GM21825 (cell line): ENCODE data around the gene CD96.

Experiments used
- ATAC-seq: cut with Tn5 transposase; IDR thresholded peaks from one replicate; pipeline ENCODE4 v1.9.1; 2021; ENCODE audit warnings: mild to moderate bottlenecking, moderate library complexity; ENCODE audit not compliant: unreplicated experiment

CD96 gene

DNA sequence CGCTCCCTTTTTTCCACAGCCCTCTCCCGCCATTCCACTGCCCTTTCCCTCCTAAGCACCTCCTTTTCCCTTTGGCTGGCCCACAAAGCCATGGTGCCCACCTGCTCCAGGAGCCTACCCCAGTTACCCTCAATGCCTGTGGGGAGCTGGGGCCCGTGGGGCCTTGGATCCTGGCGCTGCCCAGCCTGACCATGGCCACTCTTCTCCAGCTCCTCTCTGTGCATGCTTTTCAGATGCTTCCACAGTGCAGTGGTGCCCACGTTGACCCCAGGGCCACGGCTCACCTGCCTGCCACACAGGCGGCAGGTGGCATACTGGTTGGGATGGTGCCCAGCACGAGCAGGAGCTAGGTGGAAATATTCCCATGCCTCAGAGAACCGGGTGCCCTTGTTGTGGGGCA, 51.7 kb downstream of the CD96 start:
- ATAC-seq = no peak

DNA sequence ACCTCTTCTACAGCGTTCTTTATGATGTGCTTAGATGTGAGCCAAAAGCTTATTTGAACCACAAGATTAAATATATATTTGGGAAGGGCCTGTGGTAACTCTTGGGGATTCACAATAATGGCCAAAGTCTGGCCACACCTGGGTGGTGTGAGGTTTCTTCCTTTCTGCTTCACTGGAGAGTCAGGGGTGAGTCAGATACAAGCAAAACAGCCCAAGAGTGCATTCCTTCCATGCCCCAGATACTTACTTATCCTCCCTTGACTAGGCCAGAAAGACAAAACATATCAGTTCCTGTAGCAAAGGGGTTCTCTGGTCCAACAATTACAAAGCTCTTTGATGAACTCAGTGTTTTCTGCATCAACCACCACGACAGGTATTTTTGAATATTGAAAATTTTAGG, 52.2 kb downstream of the CD96 start:
- peak; percentile 67 for ATAC-seq

DNA sequence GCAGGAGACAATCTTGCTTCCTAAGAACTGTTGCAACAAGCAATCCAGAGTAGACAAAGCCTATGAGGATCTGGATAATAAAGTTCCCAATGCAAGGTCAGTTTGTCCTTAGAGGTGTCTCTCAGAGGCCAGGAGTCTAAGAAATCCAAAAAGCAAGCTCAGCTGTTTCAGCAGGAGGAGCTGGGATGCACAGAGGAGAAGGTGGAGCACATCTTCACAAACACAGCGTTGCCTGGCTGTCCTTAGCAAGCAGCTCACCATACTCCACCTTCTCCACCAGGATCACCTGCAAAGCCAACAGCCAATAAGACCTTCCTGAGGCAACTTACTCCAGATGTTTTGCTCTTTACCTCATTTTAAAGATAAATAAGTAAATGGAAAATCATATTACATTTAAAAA, 52.8 kb downstream of the CD96 start:
- ATAC-seq = no peak

DNA sequence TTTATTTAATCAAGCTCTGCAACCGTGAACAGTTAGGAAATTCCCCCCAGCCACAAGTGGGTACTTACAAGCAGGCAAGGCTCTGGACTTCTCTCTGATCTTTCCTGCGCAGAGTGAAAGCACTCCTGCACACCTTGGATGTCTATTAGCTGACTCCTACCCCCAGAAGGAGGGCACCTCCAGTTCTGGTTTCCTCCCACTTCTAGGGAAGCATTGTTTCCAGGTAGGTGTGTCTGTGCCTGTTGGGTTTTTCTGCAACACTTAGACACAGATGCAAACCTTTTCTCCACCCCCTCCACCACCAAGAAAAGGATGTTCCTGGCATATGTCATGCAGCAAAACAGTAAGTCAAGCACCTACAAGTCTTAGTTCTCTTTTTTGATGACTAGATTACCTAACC, 53.2 kb downstream of the CD96 start, which contains the start of gene ZBED2:
ZBED2 (minus strand) TSS at position 115 of the 400 bp plus-strand sequence. CDS start 1,145 bp downstream, outside the sequence.
- ATAC-seq = peak; percentile 41

DNA sequence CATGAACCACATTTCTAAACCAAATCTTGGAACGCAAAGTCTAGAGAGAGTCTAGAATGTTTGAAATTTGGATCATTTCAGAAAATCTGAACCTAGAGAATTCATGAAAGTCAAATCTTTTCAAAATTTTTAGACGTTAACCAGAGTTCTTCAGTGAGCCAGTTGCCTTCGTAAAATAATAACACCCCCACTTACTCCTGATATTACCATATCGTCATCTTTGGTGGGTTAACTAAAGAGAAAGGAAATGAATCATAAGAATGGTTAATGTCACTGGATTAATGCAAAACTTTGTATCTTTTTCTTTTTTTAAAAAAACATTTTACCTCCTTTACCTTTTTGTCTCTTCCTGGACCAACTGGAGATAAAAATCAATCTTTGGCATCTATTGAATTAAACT, 54.3 kb downstream of the CD96 start:
- no peak for ATAC-seq

DNA sequence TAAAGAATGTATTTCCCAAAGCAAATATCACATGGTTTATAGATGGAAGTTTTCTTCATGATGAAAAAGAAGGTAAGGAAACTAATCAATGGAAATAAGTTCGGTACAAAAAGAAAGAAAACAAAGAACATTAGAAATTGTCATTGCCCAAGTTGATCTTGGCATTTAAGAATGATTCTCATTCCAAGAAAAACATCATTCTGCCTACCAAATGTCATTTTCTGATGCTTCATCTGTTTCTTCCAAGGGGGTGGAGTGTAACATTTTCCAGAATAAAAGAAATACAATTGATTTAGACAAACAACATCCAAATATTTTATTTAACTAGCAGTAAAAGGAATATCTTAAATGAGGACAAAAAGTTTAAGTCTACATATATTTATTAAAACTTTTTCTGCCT, 56.1 kb downstream of the CD96 start:
- no peak for ATAC-seq

DNA sequence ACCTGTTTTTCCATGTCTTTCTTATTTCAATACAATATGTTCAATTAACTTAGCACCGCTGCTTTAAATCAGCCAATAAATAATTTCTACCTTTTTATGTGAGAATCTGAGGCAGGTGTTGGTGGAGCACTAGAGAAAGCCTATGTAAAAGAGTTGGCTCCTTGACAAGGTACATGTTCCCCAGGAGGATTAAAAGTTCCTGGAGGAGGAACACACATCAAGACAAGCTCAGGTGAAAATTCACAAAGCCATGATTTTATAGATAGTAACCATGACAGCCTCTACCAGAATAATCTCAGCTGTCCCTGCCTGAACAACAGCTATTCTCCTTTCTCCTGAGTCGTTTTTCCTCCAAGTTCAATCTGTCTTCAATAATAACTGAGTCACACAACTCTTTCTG, 56.6 kb downstream of the CD96 start:
- no peak for ATAC-seq

DNA sequence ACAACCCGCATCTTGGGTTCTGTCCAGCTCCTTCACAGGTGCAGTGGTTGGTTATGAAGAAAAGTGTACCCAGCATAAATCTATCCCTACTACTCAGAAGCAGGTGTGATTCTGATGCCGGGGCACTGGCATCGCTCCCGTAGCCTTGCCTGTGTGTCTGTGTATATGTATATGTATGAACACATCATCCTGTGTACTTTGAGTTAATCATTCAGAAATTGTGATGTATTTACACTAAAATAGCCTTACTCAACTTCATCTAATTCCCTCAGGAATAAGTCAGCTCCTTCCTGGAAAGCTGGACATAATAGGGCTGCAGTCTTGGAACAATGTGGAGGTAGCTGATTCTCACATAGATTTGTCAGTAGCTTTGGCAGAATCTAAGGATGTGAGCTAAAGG, 59.8 kb downstream of the CD96 start:
- ATAC-seq = no peak

DNA sequence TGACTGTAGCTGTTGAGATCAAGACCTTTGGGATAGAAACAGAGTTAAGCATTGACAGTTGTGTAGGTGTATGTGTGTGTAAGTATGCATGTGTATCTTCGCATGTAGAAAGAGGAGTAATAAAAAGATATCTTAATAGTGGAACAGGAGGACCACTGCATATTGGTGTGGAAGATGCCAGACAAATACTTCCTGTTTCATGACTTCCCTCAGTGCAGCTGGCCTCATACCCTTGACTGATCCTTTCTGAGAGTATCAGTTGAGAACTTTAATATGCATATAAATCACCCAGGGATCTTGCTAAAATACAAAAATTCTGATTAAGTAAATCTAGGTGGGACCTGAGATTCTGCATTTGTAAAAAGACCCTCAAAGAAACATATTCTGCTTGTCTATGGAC, 61.7 kb downstream of the CD96 start:
- no peak for ATAC-seq

DNA sequence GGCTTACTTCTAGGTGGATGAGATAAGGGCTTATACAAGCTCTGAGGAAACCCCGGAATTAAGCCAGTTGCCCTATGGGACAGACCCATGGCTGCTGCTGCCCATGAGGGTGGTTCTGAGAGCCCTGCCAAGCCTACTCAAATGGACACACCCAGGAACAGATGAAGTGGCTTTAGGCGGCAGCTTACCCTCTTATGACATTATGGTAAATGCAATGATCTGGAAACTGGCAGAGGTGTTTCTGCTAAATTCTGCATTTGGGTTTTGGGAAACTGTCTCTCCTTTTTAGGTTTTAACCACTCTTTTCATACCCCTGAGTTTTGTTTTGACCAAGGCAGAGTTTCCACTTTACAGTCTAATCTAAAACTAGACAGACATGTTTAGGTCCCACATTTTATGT, 62.1 kb downstream of the CD96 start:
- no peak for ATAC-seq

DNA sequence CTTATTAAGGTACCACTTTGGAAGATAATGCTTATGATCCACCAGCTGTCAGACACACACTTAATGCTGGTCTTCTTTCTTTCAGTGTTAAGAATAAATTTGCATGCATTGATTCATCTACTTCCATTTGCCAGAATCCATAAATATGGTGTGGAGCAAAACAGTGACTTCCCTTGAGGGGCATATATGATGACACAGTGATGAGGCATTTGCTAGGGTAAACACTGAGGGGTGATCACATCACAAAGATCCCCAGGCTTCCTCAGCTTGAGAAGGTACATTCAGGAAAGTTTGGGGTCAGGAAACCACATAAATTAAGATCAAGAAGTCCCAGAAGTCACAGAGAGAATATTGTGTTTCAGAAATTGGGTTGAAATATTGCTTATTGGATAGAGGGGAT, 63.0 kb downstream of the CD96 start:
- ATAC-seq = no peak

DNA sequence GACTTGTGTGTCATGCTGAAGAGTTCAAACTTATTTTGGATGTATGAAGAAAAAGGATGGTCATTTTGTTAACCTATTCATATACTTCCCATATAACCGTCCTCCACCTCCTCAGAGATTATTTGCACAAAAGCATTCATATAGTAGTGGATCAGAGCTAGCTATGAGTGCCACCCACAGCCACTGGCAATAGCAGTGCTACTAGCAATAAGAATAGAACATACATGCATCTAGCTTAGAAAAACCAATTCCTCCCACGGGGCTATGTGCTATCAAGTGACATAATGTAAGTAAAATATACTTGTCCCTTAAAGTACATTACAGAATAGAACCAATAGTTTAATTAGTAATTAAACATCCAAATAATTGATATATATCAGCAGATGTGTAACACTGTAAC, 63.5 kb downstream of the CD96 start:
- no peak for ATAC-seq

DNA sequence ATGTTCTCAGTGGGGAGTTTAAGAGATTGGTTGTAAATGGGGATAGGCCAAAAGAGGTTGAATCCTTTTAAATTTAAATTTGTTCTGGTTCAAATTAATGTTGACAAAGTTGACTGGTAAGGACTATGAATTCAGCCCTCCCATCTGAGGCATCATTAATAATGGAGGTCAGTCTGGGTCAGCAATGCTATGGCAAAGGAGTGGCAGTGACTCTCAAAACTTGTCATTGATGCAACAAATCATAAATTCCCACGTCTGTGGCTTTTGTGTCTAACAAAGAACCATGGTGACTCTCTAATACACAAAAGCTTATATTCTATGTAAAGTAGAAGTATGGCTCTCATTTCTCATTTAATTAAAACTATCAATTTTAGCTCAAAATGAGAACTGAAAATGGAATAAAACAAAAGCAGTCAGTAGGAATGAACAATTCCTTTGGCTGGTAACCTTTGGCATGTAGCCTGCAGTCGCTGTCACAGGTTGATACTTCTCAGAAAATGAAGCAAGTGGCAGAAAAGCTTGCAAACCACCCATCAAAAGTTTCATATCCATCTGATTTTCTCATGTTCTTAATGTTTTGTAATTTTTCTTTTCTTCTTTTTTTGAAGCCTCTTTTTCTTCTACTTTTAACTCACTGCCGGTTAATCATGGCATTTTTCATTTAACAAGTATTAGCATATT, 65.4 kb downstream of the CD96 start:
- no peak for ATAC-seq

DNA sequence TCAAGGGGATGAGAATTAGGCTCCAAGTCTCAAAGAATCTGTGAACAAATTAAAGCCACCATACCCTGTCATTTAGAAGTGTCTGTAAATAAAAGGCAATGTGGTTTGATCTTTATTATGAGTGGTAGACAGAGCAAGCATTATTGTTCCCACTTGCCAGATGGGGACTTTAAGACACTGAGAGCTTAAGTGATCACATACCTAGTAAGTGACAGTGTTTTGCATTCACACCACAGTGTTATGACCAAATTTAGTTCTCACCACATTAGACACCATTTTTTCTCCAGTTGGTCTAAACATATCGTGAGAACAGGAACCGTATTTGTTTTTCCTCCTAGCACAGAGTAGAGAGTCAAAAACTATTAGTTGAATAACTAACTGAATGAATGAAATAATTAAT, 66.4 kb downstream of the CD96 start:
- no peak for ATAC-seq

DNA sequence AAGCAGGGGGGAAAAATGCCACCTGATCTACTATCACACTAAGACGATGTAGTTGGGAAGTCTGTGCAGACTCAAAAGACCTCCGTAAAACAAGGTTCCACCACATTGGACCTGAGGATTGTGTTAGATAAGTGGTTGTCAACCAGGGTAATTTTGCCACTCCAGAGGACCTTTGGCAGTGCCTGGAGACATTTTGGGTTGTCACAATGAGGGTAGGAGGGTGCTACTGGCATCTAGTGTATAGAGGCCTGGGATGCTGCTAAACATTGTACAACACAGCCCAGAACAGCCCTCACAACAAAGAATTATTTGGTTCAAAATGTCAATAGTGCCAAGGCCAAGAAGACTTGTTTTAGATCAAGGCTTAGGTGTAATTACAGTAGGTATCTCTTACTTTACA, 67.7 kb downstream of the CD96 start:
- no peak for ATAC-seq

DNA sequence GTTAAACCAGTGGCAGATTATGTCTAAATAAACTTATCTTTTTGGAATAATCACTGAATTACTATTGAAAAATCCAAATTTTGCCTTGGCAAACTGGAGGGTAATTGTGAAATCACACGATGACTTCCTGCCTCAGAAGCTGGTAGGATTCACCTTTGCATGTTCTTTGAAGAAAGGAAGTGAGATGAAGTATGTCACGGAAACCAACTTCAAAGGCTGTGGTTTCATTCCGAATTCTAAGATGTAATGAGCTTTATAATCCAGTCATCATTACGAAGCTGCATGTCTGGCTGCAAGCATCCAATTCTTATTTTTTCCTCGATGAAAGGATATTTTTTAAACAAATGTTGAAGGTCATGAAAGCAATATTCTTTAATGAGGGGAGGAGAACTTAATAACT, 68.2 kb downstream of the CD96 start:
- ATAC-seq = peak; percentile 94

DNA sequence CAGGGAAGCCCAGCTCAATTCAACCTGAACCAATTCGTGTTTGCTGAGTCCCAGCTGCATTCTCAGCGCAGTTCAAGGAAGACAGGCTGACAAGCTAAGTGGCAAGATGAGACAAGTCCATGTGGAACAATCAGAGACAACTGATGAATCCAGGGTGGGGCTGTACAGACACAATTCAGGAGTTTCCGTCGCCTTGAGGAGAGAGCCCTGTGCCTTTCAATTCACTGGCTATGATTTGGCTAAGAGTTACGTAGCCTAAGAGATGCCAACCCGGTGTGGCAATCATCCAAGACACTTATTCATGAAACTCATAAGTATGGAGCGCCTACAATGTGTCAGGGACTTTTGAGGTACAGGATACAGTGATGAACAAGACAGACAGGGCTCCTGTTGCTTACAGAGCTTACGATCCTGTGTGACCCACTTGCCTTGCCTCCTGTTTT, 68.6 kb downstream of the CD96 start:
- peak; percentile 27 for ATAC-seq

DNA sequence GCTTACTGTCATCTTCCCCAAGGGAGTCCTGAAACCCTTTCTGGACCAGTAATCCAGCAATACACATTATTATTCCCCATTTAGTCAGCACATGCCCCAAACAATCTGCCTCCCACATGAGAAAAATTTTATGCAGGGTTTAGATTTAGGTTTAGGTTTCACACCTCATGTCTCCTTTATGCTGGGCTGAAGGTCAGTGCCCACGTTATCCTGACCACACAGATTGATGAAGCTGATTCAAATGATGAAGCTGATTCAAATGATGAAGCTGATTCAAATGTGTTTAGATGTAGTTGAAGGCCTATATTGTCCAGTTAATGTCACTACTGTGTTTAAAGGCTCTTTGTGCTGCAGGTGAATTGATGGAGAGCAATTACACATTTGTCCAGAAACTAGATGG, 71.3 kb downstream of the CD96 start:
- no peak for ATAC-seq

DNA sequence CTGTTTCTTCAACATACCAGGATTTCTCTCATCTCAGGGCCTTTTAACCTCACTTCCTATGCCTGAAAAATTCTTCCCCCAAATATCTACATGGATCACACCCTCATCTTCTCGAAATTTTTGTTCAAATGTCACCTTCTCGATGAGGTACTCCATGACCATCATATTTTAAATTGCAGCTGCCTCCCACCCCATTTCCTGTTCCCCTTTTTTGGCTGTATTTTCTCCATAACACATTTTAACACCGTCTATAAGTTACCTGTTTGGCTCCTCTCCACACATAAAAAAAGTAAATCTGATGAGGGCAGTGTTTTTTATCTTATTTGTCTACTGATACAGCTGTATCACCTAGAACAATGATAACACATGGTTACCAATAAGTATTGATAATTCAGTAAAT, 73.9 kb downstream of the CD96 start:
- no peak for ATAC-seq

DNA sequence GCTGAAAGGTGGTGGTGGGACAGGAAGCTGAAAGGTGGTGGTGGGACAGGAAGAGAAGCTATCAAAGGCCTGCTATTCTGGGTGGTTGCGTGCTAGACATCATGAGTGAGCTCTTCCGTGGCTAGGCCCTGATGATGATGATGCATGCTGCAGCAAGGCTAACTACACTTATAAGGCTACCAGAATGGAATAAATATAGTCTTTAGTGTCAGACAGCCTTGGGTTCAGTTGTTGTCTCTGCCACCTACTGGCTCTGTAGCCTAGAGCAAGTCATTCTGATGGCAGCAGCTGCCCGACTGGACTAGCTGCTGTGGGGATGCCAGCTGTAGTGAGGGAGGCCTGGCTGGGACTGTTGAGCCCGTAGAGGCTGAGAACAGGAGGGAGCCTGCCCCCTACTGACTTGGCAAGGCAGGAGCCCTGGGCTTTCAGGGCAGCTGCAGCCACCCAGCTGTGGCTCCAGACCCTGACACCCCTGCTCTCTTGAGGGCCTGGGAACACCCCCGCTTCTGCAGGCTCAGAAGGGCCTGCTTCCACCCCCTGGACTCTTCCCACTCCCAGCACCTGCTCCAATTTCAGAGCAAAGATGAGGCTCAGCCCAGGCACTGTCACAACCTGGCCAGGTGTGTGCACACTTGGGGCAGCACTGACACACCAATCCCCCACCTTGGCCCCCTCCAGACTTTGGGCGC, 74.6 kb downstream of the CD96 start:
- ATAC-seq = peak; percentile 80

DNA sequence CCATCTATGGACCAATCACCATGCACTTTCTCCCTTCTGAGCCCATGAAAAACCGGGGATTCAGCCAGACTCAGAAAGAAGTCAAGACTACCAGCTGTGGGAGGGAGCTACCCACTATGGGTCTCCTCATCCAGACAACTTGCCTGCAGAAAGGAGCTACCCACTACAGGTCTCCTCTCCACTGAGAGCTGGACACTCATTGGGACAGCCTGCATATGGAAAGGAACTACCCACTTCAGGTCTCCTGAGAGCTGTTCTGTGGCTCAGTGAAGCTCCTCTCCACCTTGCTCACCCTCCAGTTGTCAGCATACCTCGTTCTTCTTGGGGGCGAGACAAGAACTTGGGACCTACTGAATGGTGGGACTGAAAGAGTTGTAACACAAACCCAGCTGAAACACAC, 75.4 kb downstream of the CD96 start:
- no peak for ATAC-seq

DNA sequence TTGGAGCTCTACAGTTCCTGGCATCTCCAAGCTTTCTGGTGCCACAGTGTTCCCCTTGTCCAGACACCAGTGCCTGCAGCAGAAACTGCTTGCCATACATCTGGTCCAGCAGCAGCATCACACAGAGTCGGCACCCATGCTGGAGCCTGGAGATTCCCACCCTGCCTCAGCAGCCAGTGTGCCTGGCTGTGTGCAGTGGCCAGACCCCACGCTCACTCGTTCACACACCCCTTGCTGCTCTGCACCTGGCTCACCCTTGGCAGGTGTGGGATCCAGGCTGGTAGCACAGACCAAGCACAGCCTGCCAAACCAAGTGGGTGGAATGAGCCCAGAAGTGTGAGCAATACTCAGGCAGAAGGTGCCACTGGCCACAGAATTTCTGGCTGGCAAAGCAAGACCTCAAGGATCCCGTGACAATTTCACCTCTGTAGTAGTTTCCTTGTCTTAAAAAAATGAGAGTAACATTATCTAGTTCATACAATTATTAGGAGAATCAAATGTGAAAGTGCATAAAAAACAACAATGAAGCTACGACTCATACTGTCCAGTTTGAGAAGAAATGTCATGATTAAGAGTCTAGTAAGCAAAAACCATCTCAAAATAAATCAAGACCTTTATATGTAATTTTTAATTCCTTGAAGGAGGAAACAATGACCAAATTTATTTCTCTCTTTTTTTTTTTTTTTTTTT, 76.1 kb downstream of the CD96 start:
- ATAC-seq = no peak
